Dendritic cell treated with granulocyte-macrophage colony-stimulating factor and Interleukin-4, amounts not matched to agents 40 ng/mL and 50 ng/mL, for 4 days (primary cell): Measurements from ENCODE around the gene FAM161A.
A peak's percentile ranks its signal among the peaks of the same experiment; 100 is the strongest.
"Not testable (repeated sequence)": the region's sequence is repeated elsewhere in the genome, so short reads cannot be mapped to it uniquely, and the experiment has no call there.

Experiments
- H3K27ac Mint-ChIP-seq: one replicate; pipeline ENCODE4 v1.8.0; 2022; ENCODE audit warnings: mild to moderate bottlenecking, mixed read lengths
- H3K27me3 Mint-ChIP-seq: one replicate; pipeline ENCODE4 v1.8.0; 2022; ENCODE audit warnings: mild to moderate bottlenecking, mixed read lengths
- H3K36me3 Mint-ChIP-seq: one replicate; pipeline ENCODE4 v1.8.0; 2022; ENCODE audit warnings: low read depth, mixed read lengths
- H3K4me1 Mint-ChIP-seq: one replicate; pipeline ENCODE4 v1.8.0; 2022; ENCODE audit warnings: low read depth, mixed read lengths
- H3K4me3 Mint-ChIP-seq: one replicate; pipeline ENCODE4 v1.8.0; 2022; ENCODE audit warnings: mild to moderate bottlenecking, moderate library complexity, mixed read lengths
- H3K9me3 Mint-ChIP-seq: one replicate; pipeline ENCODE4 v1.8.0; 2022; ENCODE audit warnings: mixed read lengths
- intact Hi-C: fragments of 100-400 bp; cut with micrococcal nuclease; formaldehyde crosslinking; loops from one replicate; pipeline ENCODE4 v1.15.0; 2022

FAM161A gene

DNA sequence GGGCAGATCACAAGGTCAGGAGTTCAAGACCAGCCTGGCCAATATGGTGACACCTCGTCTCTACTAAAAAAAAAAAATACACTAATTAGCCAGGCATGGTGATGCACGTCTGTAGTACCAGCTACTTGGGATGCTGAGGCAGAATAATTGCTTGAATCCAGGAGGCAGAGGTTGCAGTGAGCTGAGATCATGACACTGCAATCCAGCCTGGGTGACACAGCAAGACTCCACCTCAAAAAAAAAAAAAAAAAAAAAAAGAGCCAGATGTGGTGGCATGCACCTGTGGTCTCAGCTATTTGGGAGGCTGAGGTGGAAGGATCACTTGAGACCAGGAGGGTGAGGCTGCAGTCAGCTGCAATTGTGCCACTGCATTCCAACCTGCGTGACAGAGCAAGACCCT, 40.5 kb downstream of the FAM161A start:
- H3K36me3 Mint-ChIP-seq, H3K27ac Mint-ChIP-seq, H3K4me1 Mint-ChIP-seq, intact Hi-C loops, H3K27me3 Mint-ChIP-seq, H3K9me3 Mint-ChIP-seq, H3K4me3 Mint-ChIP-seq: not testable (repeated sequence)

DNA sequence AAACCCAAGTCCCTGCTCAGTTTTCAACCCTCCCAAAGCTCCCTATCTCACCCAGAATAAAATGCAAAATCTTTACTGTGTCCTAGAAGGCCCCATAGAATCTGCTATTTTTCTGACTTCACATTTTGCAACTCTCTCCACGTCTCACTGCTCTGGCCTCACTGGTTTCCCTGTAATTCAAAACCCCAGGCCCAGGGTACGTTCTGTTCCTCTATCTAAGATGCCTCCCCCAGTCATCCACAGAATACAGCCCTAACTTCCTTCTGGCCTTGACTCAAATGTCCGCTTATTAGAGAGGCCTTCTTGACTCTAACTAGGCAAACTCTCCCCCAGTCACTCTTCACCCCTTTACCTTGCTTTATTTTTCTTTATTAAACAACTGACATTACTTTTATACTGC, 42.0 kb downstream of the FAM161A start:
- no peaks in the 10 kb centered on the region for H3K9me3 Mint-ChIP-seq
- H3K4me3 Mint-ChIP-seq = no peak overlapping the region
- no peaks in the 10 kb centered on the region for H3K4me1 Mint-ChIP-seq
- no peak overlapping the region for H3K27ac Mint-ChIP-seq
- intact Hi-C loops = no loop called here
- H3K27me3 Mint-ChIP-seq = no peaks in the 10 kb centered on the region
- no peaks in the 10 kb centered on the region for H3K36me3 Mint-ChIP-seq

DNA sequence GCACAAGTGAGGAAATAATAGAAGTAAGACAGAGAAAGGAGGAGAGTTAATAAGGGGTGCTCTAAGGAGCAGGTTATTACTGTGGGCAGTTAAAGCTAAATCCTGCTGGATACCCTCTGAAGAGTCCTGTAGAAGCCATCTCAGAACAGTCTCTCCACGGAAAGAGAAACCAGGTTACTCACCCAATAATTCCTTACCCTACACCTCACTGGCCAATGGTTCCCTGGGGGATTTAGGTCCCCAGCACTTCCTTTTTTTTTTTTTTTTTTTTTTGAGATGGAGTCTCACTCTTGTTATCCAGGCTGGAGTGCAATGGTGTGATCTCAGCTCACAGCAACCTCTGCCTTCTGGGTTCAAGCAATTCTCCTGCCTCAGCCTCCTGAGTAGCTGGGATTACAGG, 43.7 kb downstream of the FAM161A start:
- H3K27ac Mint-ChIP-seq, H3K4me1 Mint-ChIP-seq, H3K4me3 Mint-ChIP-seq, H3K27me3 Mint-ChIP-seq, H3K36me3 Mint-ChIP-seq, intact Hi-C loops, H3K9me3 Mint-ChIP-seq: not testable (repeated sequence)

DNA sequence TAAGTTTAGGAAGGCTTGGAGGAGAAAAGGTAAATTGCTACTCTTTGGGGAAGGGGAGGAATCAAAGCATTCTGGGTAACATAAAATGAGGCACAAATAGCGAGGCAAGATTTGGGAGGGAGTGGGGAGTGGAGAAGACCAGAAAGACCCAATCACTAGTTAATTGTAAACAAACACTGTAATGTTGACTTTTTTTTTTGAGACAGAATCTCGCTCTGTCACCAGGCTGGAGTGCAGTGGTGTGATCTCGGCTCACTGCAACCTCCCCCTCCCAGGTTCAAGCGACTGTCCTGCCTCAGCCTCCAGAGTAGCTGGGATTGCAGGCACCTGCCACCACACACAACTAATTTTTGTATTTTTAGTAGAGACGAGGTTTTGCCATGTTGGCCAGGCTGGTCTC, 45.2 kb downstream of the FAM161A start:
- H3K27me3 Mint-ChIP-seq, H3K4me1 Mint-ChIP-seq, H3K27ac Mint-ChIP-seq, H3K4me3 Mint-ChIP-seq, H3K36me3 Mint-ChIP-seq, intact Hi-C loops, H3K9me3 Mint-ChIP-seq: not testable (repeated sequence)

DNA sequence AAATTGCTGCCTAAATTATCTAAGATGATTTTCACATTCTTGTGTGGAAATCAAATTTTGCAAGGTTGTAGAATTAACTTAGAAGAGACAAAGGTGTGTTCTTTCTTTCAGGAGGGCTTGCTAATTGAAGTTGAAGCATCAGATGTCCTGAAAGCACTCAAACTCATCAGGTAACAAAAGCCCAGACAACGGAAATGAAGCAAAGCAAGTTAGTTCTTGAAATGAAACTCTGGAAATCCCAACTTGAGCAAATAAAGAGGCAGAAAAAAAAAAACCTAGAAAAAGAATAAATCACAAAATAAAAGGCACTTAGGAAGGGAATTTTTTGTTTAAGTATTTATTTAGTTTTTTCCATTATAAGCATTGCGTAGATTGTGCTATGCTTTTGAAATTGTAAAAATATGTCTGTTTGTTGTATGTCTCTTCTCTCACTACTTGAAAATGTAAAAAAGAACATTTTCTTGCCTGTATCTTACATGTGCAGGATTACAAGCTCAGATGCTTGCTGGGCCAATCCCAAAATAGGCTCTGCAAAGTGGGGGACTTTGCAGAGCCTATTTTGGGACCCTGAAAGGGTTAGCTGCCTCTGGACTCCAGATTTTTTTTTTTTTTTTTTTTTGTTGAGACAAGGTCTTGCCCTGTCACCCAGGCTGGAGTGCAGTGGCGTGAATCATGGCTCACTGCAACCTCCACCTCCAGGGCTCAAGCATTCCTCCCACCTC, 46.7 kb downstream of the FAM161A start:
- no peaks in the 10 kb centered on the region for H3K27me3 Mint-ChIP-seq
- H3K36me3 Mint-ChIP-seq = no peaks in the 10 kb centered on the region
- no peaks in the 10 kb centered on the region for H3K4me1 Mint-ChIP-seq
- H3K27ac Mint-ChIP-seq = no peak overlapping the region
- no peak overlapping the region for H3K4me3 Mint-ChIP-seq
- H3K9me3 Mint-ChIP-seq = no peaks in the 10 kb centered on the region
- intact Hi-C loops = no loop called here

DNA sequence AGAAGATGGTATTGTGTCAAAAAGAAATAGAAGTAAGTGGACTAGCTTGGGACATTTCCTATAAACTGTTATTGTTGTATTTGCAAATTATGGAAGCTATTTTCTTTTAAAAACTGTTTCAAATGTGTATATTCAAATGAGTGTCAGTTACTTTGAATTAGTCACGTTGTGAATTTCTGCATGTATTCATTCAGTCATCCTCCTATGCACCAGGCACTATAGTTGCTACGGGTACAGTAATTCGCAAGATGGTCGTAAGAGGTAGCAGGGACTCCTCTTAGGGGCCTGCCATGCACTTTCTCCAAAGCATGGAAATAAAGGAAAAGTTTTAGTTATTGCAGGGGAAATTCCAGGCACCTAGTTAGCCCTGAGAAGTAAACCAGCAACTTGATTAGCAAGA, 51.3 kb downstream of the FAM161A start:
- peaks cover 1% of the 10 kb centered on the region for H3K27me3 Mint-ChIP-seq
- H3K9me3 Mint-ChIP-seq = no peaks in the 10 kb centered on the region
- no peaks in the 10 kb centered on the region for H3K4me1 Mint-ChIP-seq
- no peaks in the 10 kb centered on the region for H3K36me3 Mint-ChIP-seq
- intact Hi-C loops = no loop called here
- no peak overlapping the region for H3K4me3 Mint-ChIP-seq
- no peak overlapping the region for H3K27ac Mint-ChIP-seq

DNA sequence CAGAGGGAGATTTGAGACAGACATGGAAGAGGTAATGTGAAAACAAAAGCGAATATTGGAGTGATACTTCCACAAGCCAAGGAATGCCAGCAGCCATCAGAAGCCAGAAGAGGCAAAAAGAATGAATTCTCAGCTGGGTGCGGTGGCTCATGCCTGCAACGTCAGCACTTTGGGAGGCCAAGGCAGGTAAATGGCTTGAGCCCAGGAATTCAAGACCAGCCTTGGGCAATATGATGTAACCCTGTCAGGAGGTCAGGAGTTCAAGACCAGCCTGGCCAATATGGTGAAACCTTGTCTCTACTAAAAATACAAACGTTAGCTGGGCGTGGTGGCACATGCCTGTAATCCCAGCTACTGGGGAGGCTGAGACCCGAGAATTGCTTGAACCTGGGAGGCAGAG, 54.8 kb downstream of the FAM161A start:
- Mint-ChIP-seq H3K27me3 (peaks cover 5% of the 10 kb centered on the region), H3K36me3 (no peaks in the 10 kb centered on the region), H3K4me3 (no peak overlapping the region), H3K9me3 (no peaks in the 10 kb centered on the region), H3K27ac (no peak overlapping the region), H3K4me1 (no peaks in the 10 kb centered on the region)
- intact Hi-C loops = no loop called here

DNA sequence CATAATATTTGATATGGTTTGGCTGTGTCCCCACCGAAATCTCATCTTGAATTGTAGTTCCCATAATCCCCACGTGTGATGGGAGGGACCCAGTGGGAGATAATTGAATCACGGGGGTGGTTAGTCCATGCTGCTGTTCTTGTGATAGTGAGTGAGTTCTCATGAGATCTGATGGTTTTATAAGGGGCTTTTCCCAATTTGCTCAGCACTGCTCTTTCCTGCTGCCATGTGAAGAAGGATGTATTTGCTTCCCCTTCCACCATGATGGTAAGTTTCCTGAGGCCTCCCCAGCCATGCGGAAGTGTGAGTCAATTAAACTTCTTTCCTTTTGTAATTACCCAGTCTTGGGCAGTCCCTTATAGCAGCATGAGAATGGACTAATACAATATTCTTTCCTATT, 56.4 kb downstream of the FAM161A start:
- intact Hi-C loops, H3K27ac Mint-ChIP-seq, H3K4me1 Mint-ChIP-seq, H3K9me3 Mint-ChIP-seq, H3K4me3 Mint-ChIP-seq, H3K36me3 Mint-ChIP-seq: not testable (repeated sequence)
- H3K27me3 Mint-ChIP-seq = peaks cover 11% of the 10 kb centered on the region

DNA sequence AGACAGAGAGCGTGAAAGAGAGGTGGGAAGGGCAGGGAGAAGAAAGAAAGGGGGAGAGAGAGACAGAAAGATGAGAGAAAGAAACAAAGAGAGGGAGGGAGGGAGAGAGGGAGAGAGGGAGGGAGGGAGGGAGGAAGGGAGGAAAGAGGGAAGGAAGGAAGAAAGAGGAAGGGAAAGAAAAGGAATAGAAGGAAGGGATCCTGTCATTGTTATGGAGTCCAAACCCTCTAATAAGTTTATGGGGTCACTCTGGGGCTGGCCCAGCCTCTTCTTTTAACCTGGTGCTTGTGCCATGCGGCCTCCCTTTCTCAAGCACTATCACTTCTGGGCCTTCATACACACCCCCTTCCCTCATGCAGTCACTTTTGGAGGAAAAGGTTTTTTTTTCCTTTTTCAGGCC, 58.5 kb downstream of the FAM161A start:
- Mint-ChIP-seq H3K36me3 (no peaks in the 10 kb centered on the region), H3K27ac (no peak overlapping the region), H3K4me3 (no peak overlapping the region), H3K4me1 (peaks cover 5% of the 10 kb centered on the region), H3K27me3 (peaks cover 13% of the 10 kb centered on the region), H3K9me3 (no peaks in the 10 kb centered on the region)
- intact Hi-C loops = no loop called here

DNA sequence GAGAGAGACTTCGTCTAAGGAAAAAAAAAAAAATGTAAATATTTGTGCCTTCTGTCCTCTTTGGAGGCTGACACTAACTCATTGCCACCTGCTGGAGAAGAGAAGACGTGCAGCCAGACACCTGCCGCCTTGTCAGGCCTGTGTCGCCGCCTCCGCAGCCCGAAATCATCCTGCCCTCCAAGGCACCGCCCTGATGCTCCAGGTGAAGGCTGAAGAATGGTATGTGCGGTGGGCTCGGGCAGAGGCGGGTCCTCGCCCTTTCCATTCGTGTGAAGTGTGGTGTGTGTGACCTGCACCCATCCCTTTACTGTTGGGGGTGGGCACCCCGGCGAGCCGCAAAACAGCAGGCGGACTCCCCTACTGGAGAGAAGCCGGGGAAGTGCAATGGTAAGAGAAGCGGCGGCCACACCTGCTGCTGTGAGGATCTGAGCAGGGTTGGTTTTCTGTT, 60.4 kb downstream of the FAM161A start:
- Mint-ChIP-seq H3K9me3 (no peaks in the 10 kb centered on the region), H3K4me1 (peaks cover 5% of the 10 kb centered on the region)

DNA sequence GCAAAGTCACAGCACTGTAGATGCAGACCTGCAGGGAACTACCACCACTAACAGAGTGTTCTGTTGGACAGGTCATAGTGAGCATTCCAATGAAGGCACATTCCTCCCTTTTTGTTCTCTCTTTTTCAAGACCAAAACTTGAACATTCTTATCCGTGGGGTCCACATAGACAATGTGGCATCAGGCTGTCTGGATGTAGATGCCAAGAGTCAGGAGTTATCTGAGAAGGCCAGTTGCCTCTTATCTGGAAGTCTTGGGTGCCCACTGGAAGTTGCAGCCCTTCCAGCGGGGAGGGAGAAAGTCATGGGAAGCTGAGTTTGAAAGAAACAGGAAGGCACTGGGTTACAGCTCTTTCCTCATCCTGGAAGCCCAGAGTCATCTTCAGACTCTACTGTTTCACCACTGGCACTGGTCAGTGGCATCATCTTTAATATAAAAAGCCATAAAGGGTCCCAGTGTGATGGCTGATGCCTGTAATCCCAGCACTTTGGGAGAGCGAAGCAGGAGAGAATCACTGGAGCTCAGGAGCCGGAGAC, 61.4 kb downstream of the FAM161A start:
- Mint-ChIP-seq H3K9me3 (no peaks in the 10 kb centered on the region), H3K27ac (no peak overlapping the region), H3K4me1 (peaks cover 5% of the 10 kb centered on the region), H3K36me3 (no peaks in the 10 kb centered on the region), H3K27me3 (peaks cover 12% of the 10 kb centered on the region), H3K4me3 (no peak overlapping the region)
- intact Hi-C loops = no loop called here

More for the DNA sequence above, 60.4 kb downstream of the FAM161A start:
- Mint-ChIP-seq H3K27ac (no peak overlapping the region), H3K27me3 (peaks cover 12% of the 10 kb centered on the region), H3K4me3 (peak overlapping the region; percentile 45), H3K36me3 (no peaks in the 10 kb centered on the region)
- intact Hi-C loops = no loop called here

DNA sequence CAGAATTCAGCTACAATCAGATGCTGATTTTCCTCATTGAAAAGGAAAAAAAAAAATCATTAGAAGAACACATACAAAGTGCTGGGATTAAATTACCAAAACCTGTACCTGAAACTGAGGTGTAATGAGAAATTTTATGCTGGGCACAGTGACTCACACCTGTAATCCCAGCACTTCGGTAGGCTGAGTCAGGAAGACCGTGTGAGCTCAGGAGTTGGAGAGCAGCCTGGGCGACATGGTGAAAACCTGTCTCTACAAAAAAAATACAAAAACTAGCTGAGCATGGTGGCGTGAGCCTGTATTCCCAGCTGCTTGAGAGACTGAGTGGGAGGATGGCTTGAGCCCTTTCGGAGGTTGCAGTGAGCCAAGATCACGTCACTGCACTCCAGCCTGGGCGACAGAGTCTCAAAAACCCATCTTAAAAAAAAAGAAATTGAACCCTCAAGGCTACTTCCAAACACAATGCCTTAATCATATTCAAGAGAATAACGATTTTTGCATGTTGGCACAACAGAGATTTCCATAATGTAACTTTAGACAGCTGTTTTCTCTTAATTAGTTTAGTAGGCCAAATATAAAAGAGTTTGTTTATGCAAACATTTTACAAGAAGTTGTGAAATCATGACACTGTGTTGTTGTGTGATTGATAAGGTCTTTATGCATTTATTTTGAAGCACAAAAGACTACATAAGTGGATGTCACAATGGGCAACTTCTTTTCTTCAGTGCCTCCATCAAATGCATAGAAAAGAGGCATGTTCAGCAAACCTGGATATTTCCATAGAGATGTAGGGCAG, 63.9 kb downstream of the FAM161A start:
- Mint-ChIP-seq H3K9me3 (peaks cover 9% of the 10 kb centered on the region), H3K36me3 (no peaks in the 10 kb centered on the region), H3K27me3 (peaks cover 11% of the 10 kb centered on the region), H3K27ac (no peak overlapping the region), H3K4me3 (no peak overlapping the region), H3K4me1 (peaks cover 5% of the 10 kb centered on the region)
- intact Hi-C loops = no loop called here

DNA sequence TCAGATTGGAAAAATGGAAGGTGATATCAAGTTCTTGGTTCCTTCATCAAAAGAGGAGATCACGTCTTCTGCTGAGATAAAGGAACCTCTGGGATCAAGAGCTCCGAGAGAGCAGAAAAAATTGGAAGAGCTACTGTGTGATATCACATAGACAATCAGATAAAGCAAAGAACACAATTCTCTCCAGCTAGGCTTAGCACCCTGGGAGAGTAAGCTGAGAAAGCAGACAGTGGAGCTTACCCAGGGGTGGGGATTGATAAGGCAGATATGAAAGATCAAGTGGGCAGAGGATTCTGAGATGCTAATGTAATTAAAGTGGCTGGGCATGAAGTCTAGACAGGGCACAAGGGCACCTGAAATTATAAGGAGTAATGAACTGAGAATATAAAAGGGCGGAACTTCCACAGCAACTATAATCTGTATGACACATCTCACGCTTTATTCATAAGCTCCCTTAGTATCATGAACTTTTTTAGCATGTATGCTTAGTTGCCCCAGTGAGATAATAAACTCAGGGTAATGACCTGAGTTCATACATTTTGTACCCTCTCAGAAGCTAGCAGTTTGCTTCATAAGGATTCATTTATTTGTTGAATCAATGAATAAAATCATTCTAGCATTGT, 65.8 kb downstream of the FAM161A start:
- Mint-ChIP-seq H3K9me3 (peaks cover 9% of the 10 kb centered on the region), H3K4me1 (no peaks in the 10 kb centered on the region), H3K4me3 (no peak overlapping the region), H3K27ac (no peak overlapping the region), H3K27me3 (peaks cover 4% of the 10 kb centered on the region), H3K36me3 (no peaks in the 10 kb centered on the region)
- intact Hi-C loops = no loop called here

DNA sequence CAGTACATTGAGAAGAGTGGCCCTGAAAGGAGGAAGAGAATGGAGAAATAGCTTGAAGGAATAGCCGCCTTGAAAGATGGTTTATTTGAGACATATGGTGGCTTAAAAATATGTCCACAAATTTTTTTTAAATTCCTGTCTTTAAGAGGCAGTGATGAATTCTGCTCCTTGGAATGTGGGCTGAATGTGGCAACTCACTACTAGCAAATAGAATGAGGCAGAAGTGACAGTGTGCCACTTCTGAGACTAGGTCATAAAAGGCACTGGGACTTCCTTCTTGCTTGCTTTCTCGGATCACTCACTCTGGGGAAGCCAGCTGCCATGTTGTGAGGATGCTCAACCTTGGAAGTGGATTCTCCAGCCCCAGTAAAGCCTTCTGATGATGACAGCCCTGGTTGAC, 67.0 kb downstream of the FAM161A start:
- H3K4me3 Mint-ChIP-seq = no peak overlapping the region
- H3K27me3 Mint-ChIP-seq = peaks cover 2% of the 10 kb centered on the region
- H3K27ac Mint-ChIP-seq = no peak overlapping the region
- peaks cover 12% of the 10 kb centered on the region for H3K9me3 Mint-ChIP-seq
- H3K4me1 Mint-ChIP-seq = no peaks in the 10 kb centered on the region
- intact Hi-C loops = no loop called here
- no peaks in the 10 kb centered on the region for H3K36me3 Mint-ChIP-seq
